ENCODE results near the gene SGO1.

GRCh38 chr3:20194793-20195460 is 8.9 kb upstream of the SGO1 start:
- TF ChIP-seq CTCF (conservative IDR thresholded peaks at IDR 0.05; ENCODE audit: low read depth, low read length): no peak
- no peak for TF ChIP-seq EZH2 (IDR thresholded peaks at IDR 0.05; ENCODE audit: borderline replicate concordance, low read depth, low read length, poor library complexity, severe bottlenecking)

Measured in A673 (cell line).